Measurements from ENCODE around the gene TSPYL2. TPM values are rescaled to one million over a fixed set of nuclear protein-coding genes. Genes with fewer than 3 reads are reported as not detected.

Gene TSPYL2
- polyA plus RNA-seq, 2 of the 4 experiments (the other 2 are of a cell fraction): 24.9 to 27.2 TPM

DNA sequence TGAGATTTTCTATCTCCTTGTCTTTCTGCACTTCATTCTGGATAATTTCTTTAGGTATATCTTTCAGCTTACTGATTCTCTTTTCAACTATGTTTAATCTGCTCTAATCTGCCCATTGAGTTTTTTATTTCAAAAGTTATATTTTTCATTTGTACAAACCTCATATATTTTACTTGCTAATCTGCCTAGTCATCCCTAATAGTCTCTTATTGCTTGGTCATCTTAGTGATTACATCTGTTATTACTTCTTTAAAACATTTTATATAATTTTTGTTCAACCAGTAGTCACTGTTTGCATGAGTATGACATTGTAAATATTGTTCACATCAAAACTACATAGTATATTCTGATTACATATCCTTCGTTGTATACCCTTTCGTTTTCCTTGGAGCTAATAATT lies 44.2 kb downstream of the TSPYL2 start:
- WGBS (ENCODE audit: missing lambda C conversion rate): 96% methylated on average over 2 of the region's 2 CpGs
- CTCF ChIA-PET: no interaction called here
- FAIRE-seq (peak; percentile 83), ATAC-seq (no peak), DNase-seq (ENCODE audit: low read depth in 1 of 2, low spot score in 1 of 2) (no peak)
- TF ChIP-seq SREBF2 (IDR thresholded peaks at IDR 0.05) (no peak), FOSL2 (IDR thresholded peaks at IDR 0.05) (no peak), FOSL2 (CRISPR knock-in tag; IDR thresholded peaks at IDR 0.05) (no peak), ESRRA (IDR thresholded peaks at IDR 0.05; ENCODE audit: borderline replicate concordance, low read length) (no peak), MYC (IDR thresholded peaks at IDR 0.05; ENCODE audit: borderline replicate concordance, low read length) (no peak), JUN (IDR thresholded peaks at IDR 0.05) (no peak), JUNB (IDR thresholded peaks at IDR 0.05) (no peak), HEYL (CRISPR knock-in tag; IDR thresholded peaks at IDR 0.05) (no peak), PHF8 (IDR thresholded peaks at IDR 0.05; ENCODE audit: borderline replicate concordance, low read depth) (no peak), ZNF302 (CRISPR knock-in tag; IDR thresholded peaks at IDR 0.05) (no peak), POLR2AphosphoS2 (conservative IDR thresholded peaks at IDR 0.05; ENCODE audit: low read length) (no peak), SMC3 (IDR thresholded peaks at IDR 0.05) (no peak), HOXB13 (CRISPR knock-in tag; IDR thresholded peaks at IDR 0.05; ENCODE audit: low read depth) (no peak), TFCP2L1 (CRISPR knock-in tag; IDR thresholded peaks at IDR 0.05) (no peak), FOXS1 (CRISPR knock-in tag; IDR thresholded peaks at IDR 0.05) (no peak)
- TF ChIP-seq, protein P1, sequence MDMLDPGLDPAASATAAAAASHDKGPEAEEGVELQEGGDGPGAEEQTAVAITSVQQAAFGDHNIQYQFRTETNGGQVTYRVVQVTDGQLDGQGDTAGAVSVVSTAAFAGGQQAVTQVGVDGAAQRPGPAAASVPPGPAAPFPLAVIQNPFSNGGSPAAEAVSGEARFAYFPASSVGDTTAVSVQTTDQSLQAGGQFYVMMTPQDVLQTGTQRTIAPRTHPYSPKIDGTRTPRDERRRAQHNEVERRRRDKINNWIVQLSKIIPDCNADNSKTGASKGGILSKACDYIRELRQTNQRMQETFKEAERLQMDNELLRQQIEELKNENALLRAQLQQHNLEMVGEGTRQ (IDR thresholded peaks at IDR 0.05): no peak
- TF ChIP-seq, protein P2, sequence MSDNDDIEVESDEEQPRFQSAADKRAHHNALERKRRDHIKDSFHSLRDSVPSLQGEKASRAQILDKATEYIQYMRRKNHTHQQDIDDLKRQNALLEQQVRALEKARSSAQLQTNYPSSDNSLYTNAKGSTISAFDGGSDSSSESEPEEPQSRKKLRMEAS (IDR thresholded peaks at IDR 0.05): no peak
- TF ChIP-seq, protein P3, sequence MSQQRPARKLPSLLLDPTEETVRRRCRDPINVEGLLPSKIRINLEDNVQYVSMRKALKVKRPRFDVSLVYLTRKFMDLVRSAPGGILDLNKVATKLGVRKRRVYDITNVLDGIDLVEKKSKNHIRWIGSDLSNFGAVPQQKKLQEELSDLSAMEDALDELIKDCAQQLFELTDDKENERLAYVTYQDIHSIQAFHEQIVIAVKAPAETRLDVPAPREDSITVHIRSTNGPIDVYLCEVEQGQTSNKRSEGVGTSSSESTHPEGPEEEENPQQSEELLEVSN (IDR thresholded peaks at IDR 0.05; ENCODE audit: borderline replicate concordance, low read depth): no peak
- TF ChIP-seq, protein P4, sequence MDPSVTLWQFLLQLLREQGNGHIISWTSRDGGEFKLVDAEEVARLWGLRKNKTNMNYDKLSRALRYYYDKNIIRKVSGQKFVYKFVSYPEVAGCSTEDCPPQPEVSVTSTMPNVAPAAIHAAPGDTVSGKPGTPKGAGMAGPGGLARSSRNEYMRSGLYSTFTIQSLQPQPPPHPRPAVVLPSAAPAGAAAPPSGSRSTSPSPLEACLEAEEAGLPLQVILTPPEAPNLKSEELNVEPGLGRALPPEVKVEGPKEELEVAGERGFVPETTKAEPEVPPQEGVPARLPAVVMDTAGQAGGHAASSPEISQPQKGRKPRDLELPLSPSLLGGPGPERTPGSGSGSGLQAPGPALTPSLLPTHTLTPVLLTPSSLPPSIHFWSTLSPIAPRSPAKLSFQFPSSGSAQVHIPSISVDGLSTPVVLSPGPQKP (IDR thresholded peaks at IDR 0.05; ENCODE audit: low read depth, low read length): no peak
- TF ChIP-seq, protein P5, sequence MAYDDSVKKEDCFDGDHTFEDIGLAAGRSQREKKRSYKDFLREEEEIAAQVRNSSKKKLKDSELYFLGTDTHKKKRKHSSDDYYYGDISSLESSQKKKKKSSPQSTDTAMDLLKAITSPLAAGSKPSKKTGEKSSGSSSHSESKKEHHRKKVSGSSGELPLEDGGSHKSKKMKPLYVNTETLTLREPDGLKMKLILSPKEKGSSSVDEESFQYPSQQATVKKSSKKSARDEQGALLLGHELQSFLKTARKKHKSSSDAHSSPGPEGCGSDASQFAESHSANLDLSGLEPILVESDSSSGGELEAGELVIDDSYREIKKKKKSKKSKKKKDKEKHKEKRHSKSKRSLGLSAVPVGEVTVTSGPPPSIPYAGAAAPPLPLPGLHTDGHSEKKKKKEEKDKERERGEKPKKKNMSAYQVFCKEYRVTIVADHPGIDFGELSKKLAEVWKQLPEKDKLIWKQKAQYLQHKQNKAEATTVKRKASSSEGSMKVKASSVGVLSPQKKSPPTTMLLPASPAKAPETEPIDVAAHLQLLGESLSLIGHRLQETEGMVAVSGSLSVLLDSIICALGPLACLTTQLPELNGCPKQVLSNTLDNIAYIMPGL (CRISPR knock-in tag; IDR thresholded peaks at IDR 0.05; ENCODE audit: borderline replicate concordance): no peak
- H3K4me1 ChIP-seq: no peaks in the 10 kb centered on the region
- H3K27ac ChIP-seq: no peak overlapping the region
- H3K9me3 ChIP-seq: peaks cover 7% of the 10 kb centered on the region; the same call in 2 of the 3 replicates
- H3K4me3 ChIP-seq: no peak overlapping the region
- POLR2A ChIA-PET: no interaction called here
- H3K4me2 ChIP-seq: no peak overlapping the region

DNA sequence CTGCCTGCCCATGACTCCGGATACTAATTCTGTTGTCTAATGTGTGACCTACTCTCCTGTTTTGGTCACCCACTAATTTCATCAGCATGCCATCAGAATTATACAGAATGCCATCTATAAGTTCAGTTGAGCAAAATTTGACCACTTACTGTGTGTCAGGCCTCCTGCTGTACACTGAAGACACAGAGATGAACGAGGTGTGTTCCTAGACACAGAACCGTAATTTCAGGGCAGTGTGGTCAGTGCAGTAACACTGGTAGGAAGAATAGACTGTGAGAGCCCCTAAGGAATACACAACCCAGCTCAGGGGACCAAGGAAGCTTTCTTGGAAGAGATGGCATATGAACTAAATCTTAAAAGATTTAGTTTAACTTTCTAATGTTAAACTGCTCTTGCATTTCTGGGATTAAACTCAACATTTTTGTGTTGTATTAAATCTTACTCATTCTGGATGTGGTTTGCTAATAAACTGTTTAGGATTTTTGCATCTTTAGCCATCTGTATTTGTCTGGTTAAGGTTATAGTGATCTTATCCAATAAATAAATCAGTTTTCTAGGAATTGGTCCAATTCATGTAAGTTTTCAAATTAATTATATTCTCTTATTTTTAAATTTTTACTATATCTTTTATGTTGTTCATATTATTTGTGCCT lies 46.1 kb downstream of the TSPYL2 start:
- Histone ChIP-seq H3K9me3 (peaks cover 7% of the 10 kb centered on the region; the same call in 2 of the 3 replicates), H3K4me1 (no peaks in the 10 kb centered on the region), H3K27ac (no peak overlapping the region), H3K4me3 (no peak overlapping the region), H3K4me2 (no peak overlapping the region)
- TF ChIP-seq RAD21 (conservative IDR thresholded peaks at IDR 0.05 in 1 of 2, IDR thresholded peaks at IDR 0.05 in 1 of 2): no peak
- TF ChIP-seq CBX8 (IDR thresholded peaks at IDR 0.05): no peak
- TF ChIP-seq ZFP36 (IDR thresholded peaks at IDR 0.05; ENCODE audit: borderline replicate concordance, partially characterized antibody): no peak
- TF ChIP-seq JUNB (IDR thresholded peaks at IDR 0.05): no peak
- TF ChIP-seq, protein P6, sequence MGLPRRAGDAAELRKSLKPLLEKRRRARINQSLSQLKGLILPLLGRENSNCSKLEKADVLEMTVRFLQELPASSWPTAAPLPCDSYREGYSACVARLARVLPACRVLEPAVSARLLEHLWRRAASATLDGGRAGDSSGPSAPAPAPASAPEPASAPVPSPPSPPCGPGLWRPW (IDR thresholded peaks at IDR 0.05): no peak
- TF ChIP-seq RNF2 (IDR thresholded peaks at IDR 0.05; ENCODE audit: borderline replicate concordance, low read depth): no peak
- no peak for TF ChIP-seq HOXA7 (CRISPR knock-in tag; IDR thresholded peaks at IDR 0.05)
- no peak for TF ChIP-seq FOSB (CRISPR knock-in tag; IDR thresholded peaks at IDR 0.05)
- TF ChIP-seq, protein P2 (IDR thresholded peaks at IDR 0.05): no peak
- no peak for TF ChIP-seq FOXS1 (CRISPR knock-in tag; IDR thresholded peaks at IDR 0.05)
- FAIRE-seq: no peak
- 82% methylated on average over 3 of the region's 3 CpGs for WGBS (ENCODE audit: missing lambda C conversion rate)
- ATAC-seq: no peak
- no peak for DNase-seq (ENCODE audit: low read depth in 1 of 2, low spot score in 1 of 2)
- CTCF ChIA-PET: no interaction called here
- POLR2A ChIA-PET: no interaction called here
